GM12875 (cell line): ENCODE results near the gene USP34.

Experiments
- H3K4me3 ChIP-seq: one replicate; pipeline ENCODE4 v1.5.1; 2011; ENCODE audit warnings: low read depth, low read length, control low read depth
- CTCF ChIP-seq: IDR thresholded peaks from 2 replicates; pipeline ENCODE4 v1.5.1; 2011; ENCODE audit warnings: low read depth, mild to moderate bottlenecking, control low read depth, inconsistent platforms, low read length, moderate library complexity, borderline replicate concordance; ENCODE audit not compliant: insufficient read depth

Gene USP34

GRCh38 chr2:61247204-61247812 lies 223.6 kb downstream of the USP34 start:
- no peak overlapping the region for H3K4me3 ChIP-seq
- TF ChIP-seq CTCF, result no peak

GRCh38 chr2:61244694-61245093 lies 226.2 kb downstream of the USP34 start:
- TF ChIP-seq CTCF, result no peak
- no peak overlapping the region for H3K4me3 ChIP-seq

- no peak for TF ChIP-seq CTCF
- no peak overlapping the region for H3K4me3 ChIP-seq
These were observed 229.6 kb downstream of the USP34 start for GRCh38 chr2:61241266-61241665.

GRCh38 chr2:61238219-61239012 lies 232.5 kb downstream of the USP34 start:
- no peak for TF ChIP-seq CTCF
- H3K4me3 ChIP-seq, result no peak overlapping the region

- H3K4me3 ChIP-seq, result no peak overlapping the region
- no peak for TF ChIP-seq CTCF
These were observed 235.2 kb downstream of the USP34 start for GRCh38 chr2:61235716-61236115.

GRCh38 chr2:61233581-61233980 lies 237.3 kb downstream of the USP34 start:
- no peak overlapping the region for H3K4me3 ChIP-seq
- no peak for TF ChIP-seq CTCF

- TF ChIP-seq CTCF, result no peak
- no peak overlapping the region for H3K4me3 ChIP-seq
These were observed 241.0 kb downstream of the USP34 start for GRCh38 chr2:61229936-61230335.
